HG03159 (cell line): ENCODE results near the gene PIK3CB.
A peak's percentile ranks its signal among the peaks of the same experiment; 100 is the strongest.
"Not testable (repeated sequence)": the region's sequence is repeated elsewhere in the genome, so short reads cannot be mapped to it uniquely, and the experiment has no call there.

ENCODE experiments used
- ATAC-seq: cut with Tn5 transposase; IDR thresholded peaks from one replicate; pipeline ENCODE4 v1.9.1; 2021; ENCODE audit warnings: mild to moderate bottlenecking, moderate library complexity; ENCODE audit not compliant: unreplicated experiment

PIK3CB gene

DNA sequence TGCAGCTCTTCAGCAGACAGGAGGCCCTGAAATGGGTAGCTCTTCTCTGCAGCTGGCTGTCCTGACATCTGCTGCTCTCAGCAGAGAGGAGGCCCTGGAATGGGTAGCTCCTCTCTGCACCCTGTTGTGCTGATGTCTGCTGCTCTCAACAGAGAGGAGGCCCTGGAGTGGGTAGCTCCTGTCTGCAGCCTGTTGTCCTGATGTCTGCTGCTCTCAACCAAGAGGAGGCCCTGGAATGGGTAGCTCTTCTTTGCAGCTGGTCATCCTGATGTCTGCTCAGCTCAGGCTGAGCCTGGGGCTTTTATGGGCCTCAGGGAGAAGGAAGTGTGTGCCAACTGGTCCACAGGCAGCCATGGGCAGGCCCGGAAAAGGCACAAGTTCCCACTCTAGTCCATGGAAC, 66.6 kb downstream of the PIK3CB start:
- ATAC-seq = no peak

GRCh38 chr3:138767498-138768104, 67.1 kb downstream of the PIK3CB start:
- no peak for ATAC-seq

- ATAC-seq = no peak
Measured at GRCh38 chr3:138761002-138761401, 73.7 kb downstream of the PIK3CB start.

DNA sequence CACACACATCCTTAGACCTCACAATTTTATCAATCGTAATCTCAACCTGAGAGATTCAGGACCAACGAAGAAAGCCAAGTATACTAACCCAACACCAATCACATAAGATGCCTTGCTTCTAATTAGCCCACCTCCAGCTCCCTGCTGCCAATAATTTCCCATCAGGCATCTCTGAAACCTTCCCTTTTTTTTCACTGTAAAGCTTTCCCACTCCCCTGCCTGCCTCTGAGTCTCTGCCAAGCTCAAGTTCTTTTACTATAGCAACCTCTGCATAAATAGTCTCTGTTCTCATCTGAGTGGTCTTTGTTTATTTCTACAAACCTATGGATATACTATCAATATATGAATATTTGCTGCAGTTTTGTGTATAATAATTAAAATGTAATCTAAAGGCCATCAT, 86.5 kb downstream of the PIK3CB start:
- ATAC-seq = no peak

DNA sequence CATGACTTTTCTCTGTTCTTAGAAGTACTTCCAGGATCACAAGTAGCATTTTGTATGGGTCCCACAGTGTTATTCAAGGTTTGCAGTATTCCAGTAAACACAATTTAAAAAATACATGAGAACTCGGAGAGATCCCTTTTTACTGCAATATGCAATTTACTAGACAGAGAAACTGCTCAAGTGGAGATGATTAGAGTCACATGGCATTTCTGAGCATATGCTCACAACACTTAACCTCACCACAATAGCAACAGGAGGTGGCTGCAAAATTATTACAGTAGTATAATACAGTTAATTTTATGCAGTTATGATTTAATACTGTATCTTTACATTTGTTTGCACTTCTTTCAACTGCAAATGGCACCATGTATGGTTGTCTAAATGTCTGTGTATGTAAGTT, 87.5 kb downstream of the PIK3CB start:
- ATAC-seq = no peak

GRCh38 chr3:138740072-138740471, 94.7 kb downstream of the PIK3CB start:
- no peak for ATAC-seq

- ATAC-seq = no peak
Measured at GRCh38 chr3:138732456-138732855, 102.3 kb downstream of the PIK3CB start.

GRCh38 chr3:138726946-138727730, 107.6 kb downstream of the PIK3CB start:
- ATAC-seq = no peak

GRCh38 chr3:138726042-138726441, 108.7 kb downstream of the PIK3CB start:
- not testable (repeated sequence) for ATAC-seq

- no peak for ATAC-seq
Measured at GRCh38 chr3:138725116-138725515, 109.6 kb downstream of the PIK3CB start.

DNA sequence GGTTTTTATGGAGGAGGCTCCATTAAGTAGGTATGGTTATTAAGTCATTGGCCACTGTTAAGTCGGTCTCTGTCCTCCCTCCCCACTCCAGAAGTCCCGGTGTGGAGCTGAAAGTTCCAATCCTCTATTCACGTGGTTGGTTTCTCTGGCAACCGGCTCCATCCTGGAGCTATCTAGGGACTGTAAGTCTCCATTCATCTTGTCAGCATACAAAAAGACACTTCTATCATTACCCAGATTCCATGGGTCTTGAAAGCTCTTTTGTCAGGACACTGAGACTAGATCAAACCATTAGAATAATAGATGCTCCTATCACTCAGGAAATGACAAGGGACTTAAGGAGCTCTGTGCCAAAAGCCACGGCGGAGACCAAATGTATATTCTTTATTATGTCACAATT, 110.3 kb downstream of the PIK3CB start:
- no peak for ATAC-seq

GRCh38 chr3:138718849-138719248, 115.9 kb downstream of the PIK3CB start:
- no peak for ATAC-seq

- ATAC-seq = peak; percentile 53
Measured at GRCh38 chr3:138717348-138717747, 117.4 kb downstream of the PIK3CB start.

- ATAC-seq = no peak
Measured at GRCh38 chr3:138712086-138712485, 122.6 kb downstream of the PIK3CB start.

GRCh38 chr3:138705675-138706074, 129.1 kb downstream of the PIK3CB start:
- no peak for ATAC-seq

GRCh38 chr3:138696666-138697370, 137.9 kb downstream of the PIK3CB start:
- no peak for ATAC-seq

- ATAC-seq = no peak
Measured at GRCh38 chr3:138694287-138695007, 140.3 kb downstream of the PIK3CB start.

DNA sequence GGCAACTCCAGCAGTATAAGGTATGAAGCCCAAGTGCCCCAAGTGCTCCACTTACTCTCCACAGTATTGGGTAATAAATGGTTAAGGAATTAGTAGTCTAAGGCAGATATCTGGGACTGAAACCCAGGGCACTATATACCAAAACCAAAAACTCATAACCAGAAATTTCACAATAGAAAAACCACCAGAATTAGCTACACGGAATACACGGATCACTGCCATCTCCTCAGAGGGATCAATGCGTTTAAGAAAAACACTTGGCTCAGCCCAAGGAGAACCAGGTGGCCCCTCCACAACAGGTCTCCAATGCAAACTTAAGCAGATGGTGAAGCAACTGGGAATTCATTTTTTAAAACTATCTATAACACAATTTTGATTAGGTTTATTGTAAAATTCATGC, 142.6 kb downstream of the PIK3CB start:
- ATAC-seq = no peak

DNA sequence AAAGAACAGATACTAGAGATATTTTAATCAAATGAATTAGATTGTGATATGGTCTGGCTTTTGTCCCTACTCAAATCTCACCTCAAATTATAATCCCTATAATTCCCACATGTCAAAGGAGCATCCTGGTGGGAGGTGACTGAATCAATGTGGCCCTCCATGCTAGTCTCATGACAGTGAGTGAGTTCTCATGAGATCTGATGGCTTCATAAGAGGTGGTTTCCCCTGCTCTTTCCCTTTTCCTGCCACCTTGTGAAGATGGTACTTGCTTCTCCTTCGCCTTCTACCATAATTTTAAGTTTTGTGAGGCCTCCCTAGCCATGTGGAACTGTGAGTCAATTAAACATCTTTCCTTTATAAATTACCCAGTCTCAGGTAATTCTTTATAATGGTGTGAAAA, 143.4 kb downstream of the PIK3CB start:
- ATAC-seq = no peak

DNA sequence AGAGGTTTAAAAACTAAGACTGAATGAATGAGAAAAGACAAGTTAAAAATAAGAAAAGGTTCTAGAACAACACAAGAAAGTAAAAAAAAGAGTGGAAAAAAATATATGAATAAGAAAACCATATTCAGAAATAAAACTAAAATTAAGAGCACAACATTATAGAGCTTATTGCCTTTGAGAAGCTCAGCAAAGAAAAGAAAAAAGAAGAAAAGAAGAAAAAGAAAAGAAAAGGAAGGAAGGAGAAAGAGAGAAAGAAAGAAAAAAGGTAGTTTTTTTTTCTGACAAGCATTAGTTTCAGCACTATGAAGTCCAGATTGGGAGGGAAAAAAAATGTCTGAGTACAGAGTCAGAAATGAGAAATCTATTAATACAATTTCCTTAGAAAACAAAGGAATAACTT, 144.7 kb downstream of the PIK3CB start:
- ATAC-seq = no peak

GRCh38 chr3:138688871-138689299, 145.8 kb downstream of the PIK3CB start:
- ATAC-seq = no peak
